Stimulated activated CD8-positive, alpha-beta memory T cell treated with anti-CD3 and anti-CD28 coated beads, Interleukin-2, amount 100 ng/mL, for 48 hours (primary cell): ENCODE data around the gene MRTFB.

Experiments used
- DNase-seq, 2 donors: peaks; one replicate each; pipeline ENCODE4 v3.0.0-alpha.2; 2020; ENCODE audit warnings: low read depth in 2 of 2

MRTFB gene

GRCh38 chr16:14307527-14308367 lies 236.6 kb downstream of the MRTFB start:
- DNase-seq, result no peak

GRCh38 chr16:14308368-14308723 lies 237.2 kb downstream of the MRTFB start:
- DNase-seq, result no peak

GRCh38 chr16:14309001-14309886 lies 238.1 kb downstream of the MRTFB start:
- DNase-seq, result no peak

GRCh38 chr16:14309906-14310305 lies 238.8 kb downstream of the MRTFB start:
- no peak for DNase-seq

- no peak for DNase-seq
These were observed 239.4 kb downstream of the MRTFB start for GRCh38 chr16:14310519-14310991.

- no peak for DNase-seq
These were observed 243.0 kb downstream of the MRTFB start for GRCh38 chr16:14314116-14314515.

- no peak for DNase-seq
These were observed 244.7 kb downstream of the MRTFB start for GRCh38 chr16:14315683-14316320.
